ENCODE data around the gene PNPLA3. TPM values are rescaled to one million over a fixed set of nuclear protein-coding genes. Genes with fewer than 3 reads are reported as not detected.

PNPLA3 gene
- total RNA-seq, 1 experiment from 2014 or later, result 7.3 TPM

DNA sequence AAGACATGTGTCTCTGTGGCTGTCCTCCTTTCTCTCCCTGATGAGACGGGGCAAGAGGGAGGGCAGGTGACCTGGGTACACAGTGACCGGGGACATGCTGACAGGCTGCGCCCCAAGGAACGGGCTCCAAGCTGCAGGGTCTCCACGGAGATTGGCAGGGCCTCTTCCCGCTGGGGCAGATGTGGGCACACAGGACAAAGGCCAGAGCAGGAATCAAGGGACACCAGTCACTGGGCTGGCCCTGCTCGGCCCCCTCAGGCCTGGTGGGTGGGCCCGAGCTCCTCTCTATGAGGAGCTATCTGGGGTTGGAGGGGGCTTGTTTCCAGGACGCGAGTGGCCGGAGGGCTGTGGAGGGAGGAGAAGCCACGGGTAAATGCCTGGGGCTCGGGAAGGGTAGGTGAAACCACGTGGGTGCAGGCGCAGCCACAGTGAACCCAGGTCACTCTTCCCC lies 43.0 kb upstream of the PNPLA3 start:
- TF ChIP-seq YY1 (IDR thresholded peaks at IDR 0.05; ENCODE audit: extremely low read depth, insufficient replicate concordance, low read depth, low read length) (no peak), EGR1 (IDR thresholded peaks at IDR 0.05; ENCODE audit: low read depth) (no peak), SRF (IDR thresholded peaks at IDR 0.05; ENCODE audit: low read depth) (no peak), RAD21 (IDR thresholded peaks at IDR 0.05; ENCODE audit: low read depth) (no peak), EZH2phosphoT487 (IDR thresholded peaks at IDR 0.05; ENCODE audit: borderline replicate concordance) (no peak), POLR2A (IDR thresholded peaks at IDR 0.05; ENCODE audit: borderline replicate concordance, extremely low read depth, insufficient read depth, insufficient read length) (no peak), JUND (IDR thresholded peaks at IDR 0.05) (no peak), CTCF (IDR thresholded peaks at IDR 0.05 in 2 of 3, conservative IDR thresholded peaks at IDR 0.05 in 1 of 3; ENCODE audit: borderline replicate concordance in 1 of 3, insufficient read depth in 1 of 3, low read depth in 2 of 3, low read length in 2 of 3) (no peak), SP1 (IDR thresholded peaks at IDR 0.05; ENCODE audit: low read depth) (no peak), ELF1 (IDR thresholded peaks at IDR 0.05; ENCODE audit: borderline replicate concordance, low read depth) (no peak), FOSL1 (IDR thresholded peaks at IDR 0.05; ENCODE audit: low read depth) (no peak)
- TF ChIP-seq, protein P1, sequence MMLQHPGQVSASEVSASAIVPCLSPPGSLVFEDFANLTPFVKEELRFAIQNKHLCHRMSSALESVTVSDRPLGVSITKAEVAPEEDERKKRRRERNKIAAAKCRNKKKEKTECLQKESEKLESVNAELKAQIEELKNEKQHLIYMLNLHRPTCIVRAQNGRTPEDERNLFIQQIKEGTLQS (IDR thresholded peaks at IDR 0.05), result no peak
- no peak overlapping the region for H2AFZ ChIP-seq (ENCODE audit: low read depth, low read length, poor library complexity, severe bottlenecking)
- no peak overlapping the region for H3K4me3 ChIP-seq (replicated peaks in 1 of 2; ENCODE audit: low read depth in 1 of 2, low read length in 2 of 2)
- ATAC-seq (no peak), DNase-seq (ENCODE audit: low read depth, low spot score) (no peak)
- BruUV-seq (replicated peaks), result no TSS peak
- no peaks in the 10 kb centered on the region for H4K20me1 ChIP-seq (ENCODE audit: insufficient read depth)
- H3K4me1 ChIP-seq (ENCODE audit: control insufficient read depth in 1 of 2, insufficient read depth in 2 of 2, low read length in 2 of 2), result peaks cover 0 to 7% of the 10 kb centered on the region in 2 experiments; a peak in 1 of 4 replicates
- H3K9me3 ChIP-seq (ENCODE audit: control insufficient read depth in 1 of 2, insufficient read depth in 1 of 2, low read depth in 1 of 2, low read length in 2 of 2), result no peaks in the 10 kb centered on the region
- H3K4me2 ChIP-seq (ENCODE audit: low read length), result no peak overlapping the region
- RAD21 ChIA-PET (ENCODE audit: low non-redundant PET in 1 of 2, low total read pairs in 2 of 2, uncharacterized antibody in 2 of 2, unreplicated experiment in 2 of 2), result no interaction called here
- H3K79me2 ChIP-seq (ENCODE audit: insufficient read depth, low read length), result no peaks in the 10 kb centered on the region
- H3K27ac ChIP-seq (ENCODE audit: low read depth, low read length), result no peak overlapping the region
- H3K9ac ChIP-seq (ENCODE audit: low read length), result no peak overlapping the region
- intact Hi-C loops (cut with micrococcal nuclease), result loop anchor here (10.0 kb wide), 2 partner anchors 204 to 744 kb away; no protein-coding TSS in a partner anchor
- H3K9me2 ChIP-seq (ENCODE audit: insufficient read depth), result no peaks in the 10 kb centered on the region
- CTCF ChIA-PET, result no interaction called here
- POLR2A ChIA-PET, result no interaction called here
- no peaks in the 10 kb centered on the region for H3K36me3 ChIP-seq (ENCODE audit: control insufficient read depth in 1 of 2, insufficient read depth in 2 of 2, low read length in 2 of 2)
- H3K27me3 ChIP-seq (ENCODE audit: insufficient read depth, low read length), result no peaks in the 10 kb centered on the region

All from HCT116 (cell line).